Endothelial cell of hepatic sinusoid (primary cell): ENCODE data around the gene GPR137C.

ENCODE experiments used
- in situ Hi-C: cut with HindIII; loops from 2 replicates; pipeline ENCODE4 v1.10.0; 2017; ENCODE audit warnings: low sequenced_read_pairs

The GPR137C gene

GRCh38 chr14:52563120-52563519, 10.5 kb downstream of the GPR137C start:
- in situ Hi-C loops = no loop called here

GRCh38 chr14:52568454-52568853, 15.8 kb downstream of the GPR137C start:
- in situ Hi-C loops = loop anchor here (5.0 kb wide), 1 partner anchor 64 kb away; no protein-coding TSS in a partner anchor

- in situ Hi-C loops = no loop called here
Measured at GRCh38 chr14:52575858-52576257, 23.2 kb downstream of the GPR137C start.

- in situ Hi-C loops = no loop called here
Measured at GRCh38 chr14:52583544-52583943, 30.9 kb downstream of the GPR137C start.

GRCh38 chr14:52589646-52590045, 37.0 kb downstream of the GPR137C start:
- in situ Hi-C loops = no loop called here

GRCh38 chr14:52590318-52590717, 37.7 kb downstream of the GPR137C start:
- in situ Hi-C loops = no loop called here

GRCh38 chr14:52596320-52596719, 43.7 kb downstream of the GPR137C start:
- in situ Hi-C loops = no loop called here

- in situ Hi-C loops = no loop called here
Measured at GRCh38 chr14:52596861-52597260, 44.2 kb downstream of the GPR137C start.

GRCh38 chr14:52598568-52598967, 45.9 kb downstream of the GPR137C start:
- in situ Hi-C loops = no loop called here

GRCh38 chr14:52599974-52600373, 47.3 kb downstream of the GPR137C start:
- in situ Hi-C loops = no loop called here

- in situ Hi-C loops = no loop called here
Measured at GRCh38 chr14:52602131-52602530, 49.5 kb downstream of the GPR137C start.

GRCh38 chr14:52607061-52607460, 54.4 kb downstream of the GPR137C start:
- in situ Hi-C loops = no loop called here

- in situ Hi-C loops = no loop called here
Measured at GRCh38 chr14:52609445-52610044, 56.9 kb downstream of the GPR137C start.

- in situ Hi-C loops = no loop called here
Measured at GRCh38 chr14:52610187-52610586, 57.6 kb downstream of the GPR137C start.

- in situ Hi-C loops = no loop called here
Measured at GRCh38 chr14:52618602-52619001, 66.0 kb downstream of the GPR137C start.

GRCh38 chr14:52619687-52620086, 67.1 kb downstream of the GPR137C start:
- in situ Hi-C loops = no loop called here

- in situ Hi-C loops = no loop called here
Measured at GRCh38 chr14:52640137-52640536, 87.5 kb downstream of the GPR137C start.

GRCh38 chr14:52641745-52642144, 89.1 kb downstream of the GPR137C start:
- in situ Hi-C loops = no loop called here

GRCh38 chr14:52649511-52649910, 96.9 kb downstream of the GPR137C start:
- in situ Hi-C loops = no loop called here

GRCh38 chr14:52650774-52651173, 98.1 kb downstream of the GPR137C start:
- in situ Hi-C loops = no loop called here

- in situ Hi-C loops = no loop called here
Measured at GRCh38 chr14:52656905-52657304, 104.3 kb downstream of the GPR137C start.

GRCh38 chr14:52660325-52660724, 107.7 kb downstream of the GPR137C start:
- in situ Hi-C loops = no loop called here

GRCh38 chr14:52660832-52661231, 108.2 kb downstream of the GPR137C start:
- in situ Hi-C loops = no loop called here
